ENCODE data around the gene SBF2.

Gene SBF2

GRCh38 chr11:10222399-10222798 lies 71.6 kb downstream of the SBF2 start:
- no peak overlapping the region for H3K4me3 ChIP-seq (ENCODE audit: low read depth, low read length)
- TF ChIP-seq, protein P1, sequence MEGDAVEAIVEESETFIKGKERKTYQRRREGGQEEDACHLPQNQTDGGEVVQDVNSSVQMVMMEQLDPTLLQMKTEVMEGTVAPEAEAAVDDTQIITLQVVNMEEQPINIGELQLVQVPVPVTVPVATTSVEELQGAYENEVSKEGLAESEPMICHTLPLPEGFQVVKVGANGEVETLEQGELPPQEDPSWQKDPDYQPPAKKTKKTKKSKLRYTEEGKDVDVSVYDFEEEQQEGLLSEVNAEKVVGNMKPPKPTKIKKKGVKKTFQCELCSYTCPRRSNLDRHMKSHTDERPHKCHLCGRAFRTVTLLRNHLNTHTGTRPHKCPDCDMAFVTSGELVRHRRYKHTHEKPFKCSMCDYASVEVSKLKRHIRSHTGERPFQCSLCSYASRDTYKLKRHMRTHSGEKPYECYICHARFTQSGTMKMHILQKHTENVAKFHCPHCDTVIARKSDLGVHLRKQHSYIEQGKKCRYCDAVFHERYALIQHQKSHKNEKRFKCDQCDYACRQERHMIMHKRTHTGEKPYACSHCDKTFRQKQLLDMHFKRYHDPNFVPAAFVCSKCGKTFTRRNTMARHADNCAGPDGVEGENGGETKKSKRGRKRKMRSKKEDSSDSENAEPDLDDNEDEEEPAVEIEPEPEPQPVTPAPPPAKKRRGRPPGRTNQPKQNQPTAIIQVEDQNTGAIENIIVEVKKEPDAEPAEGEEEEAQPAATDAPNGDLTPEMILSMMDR (IDR thresholded peaks at IDR 0.05; ENCODE audit: low read depth, low read length), result no peak
- DNase-seq (ENCODE audit: low read depth, low spot score), result no peak
- in situ Hi-C loops (cut with HindIII; ENCODE audit: low sequenced_read_pairs), result no loop called here

DNA sequence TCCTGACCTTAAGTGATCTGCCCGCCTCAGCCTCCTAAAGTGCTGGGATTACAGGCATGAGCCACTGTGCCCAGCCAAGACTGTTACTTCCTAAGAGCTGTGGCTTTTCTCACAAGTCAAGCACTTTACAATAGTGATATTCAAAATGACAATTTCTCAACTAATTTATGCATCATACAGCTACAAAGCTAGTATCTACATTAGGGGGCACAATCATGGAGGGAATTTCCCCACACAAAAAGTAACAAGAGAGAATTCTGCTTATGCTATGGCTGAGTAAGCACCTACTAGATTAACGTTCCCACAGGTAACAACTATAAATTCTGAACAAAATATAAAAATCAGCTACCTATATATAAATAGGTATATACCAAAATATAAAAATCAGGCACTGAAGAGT lies 72.7 kb downstream of the SBF2 start:
- no peak for DNase-seq (ENCODE audit: low read depth, low spot score)
- TF ChIP-seq, protein P1 (IDR thresholded peaks at IDR 0.05; ENCODE audit: low read depth, low read length), result no peak
- H3K4me3 ChIP-seq (ENCODE audit: low read depth, low read length), result no peak overlapping the region
- in situ Hi-C loops (cut with HindIII; ENCODE audit: low sequenced_read_pairs), result no loop called here

DNA sequence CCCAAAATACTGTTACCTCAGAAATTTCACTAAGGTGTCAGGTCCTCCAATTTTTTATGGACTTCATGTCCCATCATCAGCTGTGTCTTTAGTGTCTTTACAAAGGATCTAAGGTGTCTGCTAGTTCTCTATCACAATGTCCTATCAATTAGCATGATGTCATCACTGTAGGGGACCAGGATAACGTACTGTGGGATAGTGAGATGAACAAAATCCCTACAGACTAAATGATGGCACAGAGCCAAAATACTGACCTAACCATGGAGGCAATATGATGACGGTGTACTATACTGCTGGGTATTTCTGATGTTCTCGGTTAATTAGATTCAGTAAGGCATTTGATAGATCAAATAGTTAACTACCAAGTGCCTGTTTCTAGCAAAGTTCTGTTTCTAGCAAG lies 82.5 kb downstream of the SBF2 start:
- TF ChIP-seq, protein P1 (IDR thresholded peaks at IDR 0.05; ENCODE audit: low read depth, low read length), result no peak
- no peak for DNase-seq (ENCODE audit: low read depth, low spot score)
- no peak overlapping the region for H3K4me3 ChIP-seq (ENCODE audit: low read depth, low read length)
- in situ Hi-C loops (cut with HindIII; ENCODE audit: low sequenced_read_pairs), result no loop called here

DNA sequence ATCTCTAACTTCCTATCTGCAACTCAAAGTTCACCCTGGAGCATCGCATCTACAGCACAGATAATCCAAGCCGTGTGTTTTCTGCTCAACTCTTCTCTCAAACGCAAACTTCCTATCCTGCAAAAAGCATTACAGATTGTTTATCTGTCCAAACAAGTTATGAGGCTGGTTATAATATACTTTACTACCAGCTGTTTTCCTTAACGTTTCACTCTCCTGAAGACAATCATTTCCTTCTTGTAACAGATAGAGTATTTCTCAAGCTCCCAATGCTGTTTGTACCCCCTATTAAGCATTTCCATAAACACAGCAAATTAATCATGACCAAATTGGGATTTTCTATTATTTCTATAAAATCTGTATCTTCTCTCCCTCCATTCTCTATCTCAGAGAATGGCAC lies 84.7 kb downstream of the SBF2 start:
- TF ChIP-seq, protein P1 (IDR thresholded peaks at IDR 0.05; ENCODE audit: low read depth, low read length), result no peak
- no peak for DNase-seq (ENCODE audit: low read depth, low spot score)
- in situ Hi-C loops (cut with HindIII; ENCODE audit: low sequenced_read_pairs), result no loop called here
- no peak overlapping the region for H3K4me3 ChIP-seq (ENCODE audit: low read depth, low read length)

GRCh38 chr11:10208131-10208575 lies 85.9 kb downstream of the SBF2 start:
- in situ Hi-C loops (cut with HindIII; ENCODE audit: low sequenced_read_pairs), result no loop called here
- TF ChIP-seq, protein P1 (IDR thresholded peaks at IDR 0.05; ENCODE audit: low read depth, low read length), result peak; percentile 56
- DNase-seq (ENCODE audit: low read depth, low spot score), result peak; percentile 69

DNA sequence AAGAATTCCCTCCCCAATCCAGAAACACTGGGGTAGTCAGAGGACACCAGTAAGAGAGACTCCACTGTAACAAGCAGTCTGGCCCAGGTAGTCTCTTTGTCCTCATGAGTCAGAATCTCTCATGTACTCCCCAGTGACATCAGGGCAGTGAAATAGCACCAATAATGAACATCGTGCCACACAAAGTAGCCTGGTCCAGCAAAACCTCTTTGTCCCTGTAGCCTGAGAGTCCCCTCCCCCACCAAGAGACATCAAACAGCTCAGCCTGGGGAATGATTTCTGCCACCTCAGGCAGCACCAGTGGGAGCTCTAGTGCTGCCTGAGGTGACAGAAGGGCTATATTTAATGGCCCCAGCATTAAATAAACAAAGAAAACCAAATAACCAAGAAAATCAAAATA lies 88.1 kb downstream of the SBF2 start:
- in situ Hi-C loops (cut with HindIII; ENCODE audit: low sequenced_read_pairs), result no loop called here
- DNase-seq (ENCODE audit: low read depth, low spot score), result no peak
- H3K4me3 ChIP-seq (ENCODE audit: low read depth, low read length), result no peak overlapping the region
- TF ChIP-seq, protein P1 (IDR thresholded peaks at IDR 0.05; ENCODE audit: low read depth, low read length), result no peak

More at GRCh38 chr11:10208131-10208575, 85.9 kb downstream of the SBF2 start:
- no peak overlapping the region for H3K4me3 ChIP-seq (ENCODE audit: low read depth, low read length)

DNA sequence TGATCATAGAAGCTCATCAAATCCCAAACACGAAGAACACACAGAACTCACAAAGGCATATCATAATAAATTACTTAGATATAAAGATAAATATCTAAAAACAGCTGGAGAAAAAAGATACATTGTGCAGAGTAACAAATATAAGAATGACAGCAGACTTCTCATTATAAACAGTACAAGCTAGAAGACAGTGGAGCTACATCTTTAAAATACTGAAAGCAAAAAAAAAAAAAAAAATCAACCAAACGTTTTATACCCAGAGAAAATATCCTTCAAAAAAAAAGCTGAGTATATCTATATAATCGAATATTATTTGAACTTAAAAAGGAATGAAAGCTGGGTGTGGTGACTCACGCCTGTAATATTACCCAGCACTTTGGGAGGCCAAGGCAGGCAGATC lies 90.0 kb downstream of the SBF2 start:
- in situ Hi-C loops (cut with HindIII; ENCODE audit: low sequenced_read_pairs), result no loop called here
- H3K4me3 ChIP-seq (ENCODE audit: low read depth, low read length), result no peak overlapping the region
- no peak for DNase-seq (ENCODE audit: low read depth, low spot score)

More for the DNA sequence above, 90.0 kb downstream of the SBF2 start:
- TF ChIP-seq, protein P1 (IDR thresholded peaks at IDR 0.05; ENCODE audit: low read depth, low read length), result no peak

All from astrocyte of the spinal cord (primary cell).